ENCODE data around the gene CRB3. TPM values are rescaled to one million over a fixed set of nuclear protein-coding genes. Genes with fewer than 3 reads are reported as not detected.

CRB3 gene
- total and polyA plus RNA-seq, 2 of the 4 experiments (the other 2 are of a cell fraction), result not detected

- peaks cover 16% of the 10 kb centered on the region for H3K36me3 ChIP-seq (ENCODE audit: control insufficient read depth, insufficient read depth, low read length)
- no peak overlapping the region for H3K23ac ChIP-seq (ENCODE audit: low read depth, low read length)
- H2AK9ac ChIP-seq (replicated peaks; ENCODE audit: low read depth, low read length, poor library complexity), result no peak overlapping the region
- no peak overlapping the region for H2BK120ac ChIP-seq (ENCODE audit: low read depth, low read length)
- H3K27me3 ChIP-seq (ENCODE audit: control insufficient read depth, insufficient read depth, low read length), result no peaks in the 10 kb centered on the region
- no peak overlapping the region for H2BK20ac ChIP-seq (ENCODE audit: low read depth, low read length)
- no peak overlapping the region for H3K18ac ChIP-seq (ENCODE audit: low read depth, low read length)
- H3K9ac ChIP-seq (ENCODE audit: low read depth, low read length), result no peak overlapping the region
- ATAC-seq (ENCODE audit: low read depth) (no peak), DNase-seq (no peak)
- intact Hi-C loops (cut with micrococcal nuclease), result loop anchor here (10.0 kb wide), 1 partner anchor 657 kb away; the partner anchor contains the start of gene DUS3L
- no peaks in the 10 kb centered on the region for H3K79me1 ChIP-seq (ENCODE audit: low read depth in 1 of 2, low read length in 2 of 2)
- no peaks in the 10 kb centered on the region for H3K4me1 ChIP-seq (ENCODE audit: control insufficient read depth, insufficient read depth, low read length)
- no peak overlapping the region for H3K4me3 ChIP-seq (ENCODE audit: insufficient read depth, low read depth, low read length)
- H2AFZ ChIP-seq (replicated peaks; ENCODE audit: low read length, poor library complexity), result no peak overlapping the region
- no peaks in the 10 kb centered on the region for H4K20me1 ChIP-seq (ENCODE audit: insufficient read depth, low read length)
- in situ Hi-C loops (cut with MboI; ENCODE audit: low sequenced_read_pairs), result no loop called here
- H3K27ac ChIP-seq (ENCODE audit: insufficient read depth, low read length), result no peak overlapping the region
- H4K5ac ChIP-seq (ENCODE audit: low read depth, low read length), result no peak overlapping the region
- H2BK15ac ChIP-seq (ENCODE audit: low read depth, low read length), result no peak overlapping the region
- no peak overlapping the region for H2BK5ac ChIP-seq (ENCODE audit: low read depth, low read length, poor library complexity, severe bottlenecking)
- H3K56ac ChIP-seq (ENCODE audit: extremely low read depth, insufficient read depth, low read length), result no peak overlapping the region
- no peak overlapping the region for H4K91ac ChIP-seq (ENCODE audit: insufficient read depth, low read depth, low read length)
- H3K9me1 ChIP-seq (ENCODE audit: insufficient read depth, low read length), result no peaks in the 10 kb centered on the region
- TF ChIP-seq SMC3 (IDR thresholded peaks at IDR 0.05; ENCODE audit: low read depth, low read length) (no peak), BHLHE40 (IDR thresholded peaks at IDR 0.05; ENCODE audit: low read depth, low read length) (no peak), USF2 (IDR thresholded peaks at IDR 0.05; ENCODE audit: low read depth, low read length) (no peak), POLR2A (IDR thresholded peaks at IDR 0.05; ENCODE audit: low read depth, low read length) (no peak), CEBPB (IDR thresholded peaks at IDR 0.05; ENCODE audit: low read depth, low read length) (no peak), MAFK (IDR thresholded peaks at IDR 0.05; ENCODE audit: low read depth, low read length) (no peak), RAD21 (IDR thresholded peaks at IDR 0.05; ENCODE audit: low read length) (no peak), RFX5 (IDR thresholded peaks at IDR 0.05; ENCODE audit: low read depth, low read length) (no peak), NFE2L2 (IDR thresholded peaks at IDR 0.05; ENCODE audit: low read depth, low read length) (no peak), ELK1 (IDR thresholded peaks at IDR 0.05; ENCODE audit: borderline replicate concordance, low read depth, low read length) (no peak), MXI1 (IDR thresholded peaks at IDR 0.05; ENCODE audit: borderline replicate concordance, low read depth, low read length) (no peak), FOS (IDR thresholded peaks at IDR 0.05; ENCODE audit: low read depth, low read length) (no peak), CHD1 (IDR thresholded peaks at IDR 0.05; ENCODE audit: low read depth, low read length) (no peak), RCOR1 (IDR thresholded peaks at IDR 0.05; ENCODE audit: insufficient replicate concordance, low read length) (no peak), MAZ (IDR thresholded peaks at IDR 0.05; ENCODE audit: borderline replicate concordance, low read depth, low read length) (no peak)
- TF ChIP-seq, protein P1, sequence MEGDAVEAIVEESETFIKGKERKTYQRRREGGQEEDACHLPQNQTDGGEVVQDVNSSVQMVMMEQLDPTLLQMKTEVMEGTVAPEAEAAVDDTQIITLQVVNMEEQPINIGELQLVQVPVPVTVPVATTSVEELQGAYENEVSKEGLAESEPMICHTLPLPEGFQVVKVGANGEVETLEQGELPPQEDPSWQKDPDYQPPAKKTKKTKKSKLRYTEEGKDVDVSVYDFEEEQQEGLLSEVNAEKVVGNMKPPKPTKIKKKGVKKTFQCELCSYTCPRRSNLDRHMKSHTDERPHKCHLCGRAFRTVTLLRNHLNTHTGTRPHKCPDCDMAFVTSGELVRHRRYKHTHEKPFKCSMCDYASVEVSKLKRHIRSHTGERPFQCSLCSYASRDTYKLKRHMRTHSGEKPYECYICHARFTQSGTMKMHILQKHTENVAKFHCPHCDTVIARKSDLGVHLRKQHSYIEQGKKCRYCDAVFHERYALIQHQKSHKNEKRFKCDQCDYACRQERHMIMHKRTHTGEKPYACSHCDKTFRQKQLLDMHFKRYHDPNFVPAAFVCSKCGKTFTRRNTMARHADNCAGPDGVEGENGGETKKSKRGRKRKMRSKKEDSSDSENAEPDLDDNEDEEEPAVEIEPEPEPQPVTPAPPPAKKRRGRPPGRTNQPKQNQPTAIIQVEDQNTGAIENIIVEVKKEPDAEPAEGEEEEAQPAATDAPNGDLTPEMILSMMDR (conservative IDR thresholded peaks at IDR 0.05; ENCODE audit: low read depth, low read length), result no peak
- dilution Hi-C loops (cut with HindIII; ENCODE audit: low sequenced_read_pairs, unreplicated experiment), result no loop called here
- H3K4me2 ChIP-seq (ENCODE audit: low read depth, low read length), result no peak overlapping the region
- H2AK5ac ChIP-seq (ENCODE audit: low read depth, low read length), result no peak overlapping the region
- ChIA-PET CTCF (no interaction called here), POLR2A (ENCODE audit: unreplicated experiment) (no interaction called here)
- H3K9me3 ChIP-seq (ENCODE audit: control insufficient read depth, insufficient read depth, low read length), result peaks cover 10% of the 10 kb centered on the region; the same call in 1 of the 2 replicates
- no TSS peak for BruUV-seq (replicated peaks)
- 95% methylated on average over 12 of the region's 19 CpGs; no CpG with 5 or more reads in 1 of the 2 experiments for WGBS, 2 experiments (ENCODE audit: extremely low coverage in 2 of 2, insufficient read length in 1 of 2)
- no peak overlapping the region for H4K8ac ChIP-seq (ENCODE audit: low read depth in 2 of 2, low read length in 2 of 2)
- H3K14ac ChIP-seq (replicated peaks; ENCODE audit: low read depth, low read length), result no peak overlapping the region
- no peak overlapping the region for H3K4ac ChIP-seq (ENCODE audit: low read depth, low read length)
Measured at GRCh38 chr19:6452223-6452614, 11.9 kb upstream of the CRB3 start.
